ENCODE results near the gene KLHL29.

The KLHL29 gene

DNA sequence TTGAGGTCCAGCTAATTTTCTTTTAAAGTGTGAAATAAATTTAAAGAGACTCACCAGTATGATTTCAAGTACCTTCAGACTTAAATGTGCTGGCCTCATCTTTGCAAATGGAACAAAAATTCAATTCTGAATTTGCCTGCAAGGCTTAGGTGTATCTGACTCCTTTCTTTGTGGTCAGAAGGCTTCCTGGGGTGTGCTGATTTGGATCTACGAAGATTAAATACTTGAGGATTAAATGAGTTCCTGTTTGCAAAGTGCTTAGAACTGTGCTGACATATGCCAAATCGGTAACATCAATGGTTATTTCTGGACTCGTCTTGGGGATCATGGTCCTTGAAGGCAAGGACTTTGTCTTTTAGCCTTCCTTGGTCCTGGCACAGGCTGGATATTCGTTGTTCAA is 9.7 kb downstream of the KLHL29 start:
- no peak for DNase-seq (ENCODE audit: low read depth in 2 of 2)

DNA sequence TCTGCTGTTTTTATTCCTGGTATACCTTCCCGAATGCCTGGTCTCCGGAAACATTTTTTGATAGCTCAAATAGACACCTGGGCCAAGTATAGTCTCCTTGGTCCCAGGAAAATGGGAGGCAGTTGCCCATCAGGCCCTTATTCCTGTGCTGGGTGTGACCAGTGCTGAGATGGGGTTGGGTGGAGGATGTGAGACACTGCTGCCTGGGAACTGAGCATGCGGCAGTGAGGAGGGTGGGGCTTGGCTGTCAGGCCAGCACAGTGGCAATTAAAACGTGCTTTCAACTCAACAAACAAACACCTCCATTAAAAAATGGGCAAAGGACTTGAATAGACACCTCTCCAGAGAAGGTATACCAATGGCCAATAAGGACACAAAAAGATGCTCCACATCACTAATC is 12.5 kb downstream of the KLHL29 start:
- DNase-seq (ENCODE audit: low read depth in 2 of 2), result no peak

DNA sequence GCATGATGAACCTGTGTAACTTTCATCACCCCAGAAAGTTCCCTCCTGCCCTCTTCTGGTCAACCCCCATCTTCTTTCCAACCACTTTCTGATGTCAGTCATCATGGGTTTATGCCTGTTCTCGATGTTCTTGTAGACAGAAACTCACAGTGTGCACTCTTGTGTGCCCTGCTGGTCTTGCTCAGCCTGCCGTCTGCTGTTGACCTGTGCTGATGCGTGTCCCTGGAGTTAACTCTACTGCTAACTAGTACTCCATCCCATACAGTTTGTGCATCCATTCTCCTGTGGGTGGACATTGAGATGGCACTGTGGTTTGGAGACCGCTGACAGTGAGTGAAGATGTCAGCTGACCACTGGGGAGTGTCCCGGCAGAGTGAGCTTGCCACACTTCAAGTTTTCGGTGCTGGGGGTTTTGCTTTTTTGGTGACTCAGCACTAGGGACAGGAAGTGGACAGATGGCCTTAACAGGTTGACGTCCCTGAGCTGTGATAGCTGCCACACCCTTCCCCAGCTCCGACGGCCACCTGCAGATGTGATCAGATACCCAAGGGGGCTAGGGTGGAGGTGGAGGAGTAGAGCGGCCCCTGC is 14.8 kb downstream of the KLHL29 start:
- DNase-seq (ENCODE audit: low read depth in 2 of 2), result no peak

DNA sequence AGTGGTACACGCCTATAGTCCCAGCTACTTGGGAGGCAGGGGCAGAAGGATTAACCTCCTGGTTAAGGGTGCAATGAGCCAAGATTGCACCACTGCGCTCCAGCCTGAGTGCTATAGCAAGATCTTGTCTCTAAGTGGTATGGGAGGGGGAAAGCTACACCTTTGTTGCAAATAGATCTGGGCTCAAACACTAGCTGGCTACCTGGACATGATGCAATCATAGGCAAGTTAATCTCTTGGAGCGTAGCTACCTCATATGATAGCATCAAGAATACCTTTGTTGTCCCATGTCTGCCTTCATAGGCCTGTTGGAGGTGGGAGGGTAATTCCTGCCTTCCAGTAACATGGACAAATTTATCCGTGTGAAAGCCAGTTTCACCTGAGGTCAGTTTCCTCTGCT is 15.7 kb downstream of the KLHL29 start:
- DNase-seq (ENCODE audit: low read depth in 2 of 2), result no peak

DNA sequence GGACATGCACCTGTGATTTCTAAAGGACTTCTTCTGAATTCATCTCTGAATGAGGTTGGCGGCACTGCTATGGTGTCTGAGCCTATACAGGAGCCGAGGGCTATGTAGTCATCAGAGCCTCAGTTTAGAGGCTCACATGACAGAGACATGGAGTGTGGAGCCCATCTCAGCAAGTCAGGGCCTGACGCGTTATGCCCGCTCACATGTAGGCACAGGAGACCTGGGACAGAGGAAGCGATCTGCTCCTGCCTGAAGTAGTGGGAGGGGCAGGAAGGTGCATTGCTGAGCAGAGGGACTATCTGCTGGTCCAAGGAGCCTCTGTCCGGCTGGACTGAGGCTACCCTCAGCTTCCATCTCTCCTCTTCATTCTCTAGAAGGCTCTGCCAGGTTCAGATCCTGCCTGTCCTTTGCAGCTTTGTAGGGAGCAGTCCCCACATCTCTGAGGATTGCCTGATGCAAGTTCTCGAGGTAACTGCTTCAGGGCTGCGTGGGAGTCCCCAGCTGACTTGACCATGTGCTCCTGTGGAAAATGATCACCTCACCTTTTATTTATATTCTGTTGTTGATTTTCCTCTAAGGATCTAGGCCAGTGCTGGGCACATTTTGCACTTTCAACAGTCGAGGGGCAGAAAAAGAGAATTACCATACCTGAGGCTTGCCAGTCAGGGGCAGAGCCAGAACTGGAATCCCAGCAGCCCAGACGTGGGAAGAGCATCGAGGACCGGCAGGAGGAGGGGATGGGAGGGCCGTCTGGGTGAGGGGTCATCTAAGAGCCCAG is 16.6 kb downstream of the KLHL29 start:
- DNase-seq (ENCODE audit: low read depth in 2 of 2), result no peak

DNA sequence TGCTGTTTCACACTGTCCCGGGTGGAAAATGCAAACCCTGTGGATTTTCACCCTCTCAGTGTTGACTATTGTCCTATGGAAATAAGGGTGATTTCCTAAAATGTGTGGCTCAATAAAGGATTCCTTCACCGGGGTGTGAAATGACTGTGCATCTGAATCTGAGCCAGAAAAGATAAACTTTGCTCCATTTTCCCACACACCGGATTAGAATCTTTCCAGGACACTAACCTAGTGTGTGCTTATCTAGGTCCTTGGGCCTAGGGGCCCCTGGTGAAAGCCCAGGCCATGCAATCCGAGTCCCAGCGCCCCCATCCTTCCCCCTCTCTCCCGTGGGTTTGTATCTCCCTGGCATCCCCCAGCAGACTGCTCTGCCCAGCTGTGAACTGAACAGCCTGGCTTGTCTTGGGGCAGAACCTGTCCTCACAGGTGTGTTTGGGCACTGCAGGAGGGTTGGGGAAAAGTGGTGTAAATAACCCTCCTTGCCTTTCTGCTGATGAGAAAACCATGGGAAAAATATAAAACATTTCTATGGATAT is 17.3 kb downstream of the KLHL29 start:
- DNase-seq (ENCODE audit: low read depth in 2 of 2), result no peak

DNA sequence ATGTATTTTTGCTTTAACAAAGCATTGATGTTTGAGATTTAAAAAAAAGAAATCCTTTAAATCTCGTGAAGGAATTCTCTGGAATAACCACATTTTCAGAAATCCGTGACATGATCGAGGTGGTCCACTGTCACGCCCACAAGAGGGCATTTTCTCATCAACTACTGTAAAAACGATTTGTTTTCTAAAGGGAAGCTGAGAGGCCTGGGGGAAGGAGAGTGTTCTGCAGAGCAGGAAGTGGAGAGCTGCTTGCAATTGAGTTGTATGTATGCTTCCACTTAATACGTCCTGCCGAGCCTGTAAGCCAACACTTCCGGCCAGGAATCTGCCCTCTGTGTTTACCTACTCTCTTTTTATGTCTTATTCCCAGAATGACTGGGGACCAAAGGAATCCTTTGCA is 19.4 kb downstream of the KLHL29 start:
- DNase-seq (ENCODE audit: low read depth in 2 of 2), result no peak

DNA sequence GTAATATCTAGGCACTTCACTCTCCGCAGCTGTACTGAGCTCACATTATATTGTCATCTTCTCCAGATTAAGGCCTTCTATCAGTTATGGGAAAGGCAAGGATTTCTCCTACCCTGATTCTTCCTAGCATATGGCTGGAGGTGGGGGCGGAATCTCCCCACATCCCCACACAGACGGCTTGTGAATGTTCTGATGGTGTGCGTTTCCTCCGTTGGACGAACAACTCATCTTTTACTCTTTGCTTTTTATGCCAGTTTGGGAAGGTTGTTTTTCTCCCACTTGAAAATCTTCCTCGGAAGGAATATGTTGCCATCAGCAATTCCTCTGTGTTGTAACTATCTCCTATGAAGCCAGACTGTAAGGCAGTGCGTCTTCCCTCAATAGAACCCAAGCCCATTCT is 24.3 kb downstream of the KLHL29 start:
- no peak for DNase-seq (ENCODE audit: low read depth in 2 of 2)

DNA sequence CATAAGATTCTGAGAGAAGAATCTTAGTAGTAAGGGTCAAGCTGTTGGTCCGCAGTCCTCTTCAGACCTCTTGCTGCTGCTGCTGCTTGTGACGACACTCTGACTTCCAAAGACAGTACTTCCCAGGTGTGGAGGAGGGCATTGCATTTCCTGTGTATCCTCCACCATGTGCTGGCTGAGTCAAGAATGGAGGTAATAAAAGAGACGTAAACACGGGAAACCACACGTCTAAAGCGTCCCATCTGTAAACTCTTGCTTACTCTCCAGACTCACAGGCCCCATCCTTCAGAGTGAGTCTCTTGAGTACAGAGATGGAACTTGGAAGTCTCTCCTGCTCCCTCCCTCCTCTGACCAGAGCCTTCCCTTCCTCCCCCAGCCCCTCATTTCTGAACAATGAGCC is 25.6 kb downstream of the KLHL29 start:
- no peak for DNase-seq (ENCODE audit: low read depth in 2 of 2)

DNA sequence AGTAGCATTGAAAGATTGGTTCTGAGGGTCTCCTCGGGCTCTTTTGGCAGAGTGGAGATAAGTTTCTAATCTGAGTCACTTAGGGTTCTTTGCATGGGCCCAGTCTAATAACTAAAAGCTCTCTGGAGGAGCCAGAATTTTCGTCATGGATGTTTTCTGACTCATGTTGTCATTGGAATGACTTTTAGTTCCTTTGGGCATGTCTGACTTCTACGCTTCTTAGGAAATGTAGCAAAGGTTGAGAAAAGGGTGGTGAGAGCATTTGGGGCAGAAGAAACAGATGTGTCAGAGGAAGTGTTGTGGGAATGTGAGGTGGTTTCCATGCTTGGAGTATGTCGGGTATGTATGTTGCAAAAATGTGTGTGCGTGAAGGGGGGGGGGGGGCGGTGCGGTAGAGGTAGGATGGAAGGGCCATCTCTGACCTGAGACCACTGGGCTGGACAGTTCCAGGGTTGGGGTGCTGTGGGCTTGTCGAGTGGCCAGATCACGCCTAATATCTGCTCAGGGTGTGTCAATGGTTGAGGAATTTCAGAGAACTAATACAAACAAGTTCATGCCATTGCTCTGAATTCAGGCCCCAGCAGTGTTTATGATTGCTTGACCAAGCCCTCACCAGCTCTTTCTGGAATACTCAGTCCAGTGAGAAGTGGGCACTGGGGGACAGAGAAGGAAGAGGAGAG is 26.9 kb downstream of the KLHL29 start:
- no peak for DNase-seq (ENCODE audit: low read depth in 2 of 2)

DNA sequence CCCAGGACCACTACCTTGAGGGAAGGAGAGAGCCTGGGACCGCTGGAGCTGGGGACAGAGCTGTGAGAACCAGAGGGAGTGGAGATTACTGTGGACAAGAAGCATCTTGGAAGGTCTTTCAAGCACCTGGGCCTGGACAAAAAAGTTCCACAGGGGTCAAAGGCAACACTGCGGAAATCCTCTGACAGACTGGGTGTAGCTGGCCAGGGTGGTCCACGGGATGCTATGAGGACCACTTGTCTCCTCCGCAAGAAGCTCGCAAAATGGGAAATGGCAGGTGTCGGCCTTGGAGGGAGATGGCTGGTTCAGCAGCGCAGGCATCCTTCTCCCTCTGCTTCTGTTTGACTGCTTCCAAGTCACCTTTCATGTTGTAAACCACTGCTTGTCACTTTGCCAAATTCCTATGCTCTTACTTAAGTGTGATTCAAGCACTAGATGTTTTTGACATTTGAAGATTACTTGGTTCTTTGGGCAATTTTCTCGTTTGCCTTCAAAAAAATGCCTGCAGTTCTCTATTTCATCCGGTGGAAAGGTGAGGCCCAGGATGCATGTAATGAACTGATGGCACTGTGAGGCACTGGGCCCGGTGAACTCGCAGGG is 27.7 kb downstream of the KLHL29 start:
- DNase-seq (ENCODE audit: low read depth in 2 of 2), result no peak

DNA sequence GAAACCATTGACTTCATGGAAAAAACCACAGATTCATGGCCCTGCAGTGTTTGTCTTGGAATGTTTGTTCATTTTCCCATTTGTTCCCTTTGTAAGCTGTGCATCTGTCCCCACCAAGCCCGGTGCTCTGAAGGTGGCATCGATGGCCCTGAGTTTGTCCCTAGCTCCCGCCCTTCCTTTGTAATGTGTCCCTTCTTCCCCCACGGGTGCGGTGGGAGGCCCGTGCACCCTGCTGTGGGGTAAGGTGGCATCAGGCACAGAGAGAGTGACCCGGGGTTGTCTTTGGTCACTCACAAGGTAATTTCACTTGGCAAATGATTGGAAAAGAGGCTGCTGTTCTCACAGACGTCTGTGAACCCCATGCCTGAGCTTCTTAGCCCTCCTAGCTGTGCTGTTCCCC is 28.7 kb downstream of the KLHL29 start:
- DNase-seq (ENCODE audit: low read depth in 2 of 2), result no peak

DNA sequence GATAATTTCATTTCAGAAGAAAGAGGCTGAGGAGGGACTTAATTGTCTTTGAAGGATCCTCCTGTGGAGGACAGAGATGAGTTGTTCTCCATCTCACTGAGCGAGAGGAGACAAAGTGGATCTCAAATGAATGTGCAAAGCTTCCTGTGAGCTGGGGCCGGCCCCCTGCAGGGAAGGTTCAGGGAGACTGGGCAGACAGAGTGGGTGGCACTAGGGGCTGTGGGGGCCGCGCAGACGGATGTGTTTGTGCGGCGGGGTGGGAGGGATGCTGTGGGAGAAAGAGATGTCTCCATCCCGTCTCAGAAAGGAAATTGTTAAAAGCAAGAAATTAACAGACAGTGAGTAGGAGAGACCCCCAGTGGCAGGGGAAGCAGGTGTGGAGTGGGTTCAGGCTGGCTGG is 29.1 kb downstream of the KLHL29 start:
- no peak for DNase-seq (ENCODE audit: low read depth in 2 of 2)

DNA sequence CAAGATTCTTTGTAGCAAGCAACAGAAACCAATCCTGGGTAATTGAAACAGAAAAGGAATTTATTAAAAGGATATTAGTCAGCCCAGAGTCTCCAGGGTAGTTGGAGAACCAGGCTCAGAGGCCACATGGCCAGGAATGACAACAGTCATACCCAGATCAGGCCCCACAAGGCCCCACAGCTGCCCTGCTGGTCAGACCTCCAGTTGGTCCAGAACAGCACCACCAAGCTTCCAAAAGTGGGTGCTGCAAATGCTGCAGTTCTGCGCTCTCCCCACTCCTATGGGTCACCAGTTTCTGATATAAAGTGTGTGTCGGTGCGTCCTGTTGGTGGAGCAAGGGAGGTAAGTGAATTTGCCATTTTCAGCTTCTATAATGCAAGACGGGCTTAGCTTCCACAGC is 29.9 kb downstream of the KLHL29 start:
- no peak for DNase-seq (ENCODE audit: low read depth in 2 of 2)

DNA sequence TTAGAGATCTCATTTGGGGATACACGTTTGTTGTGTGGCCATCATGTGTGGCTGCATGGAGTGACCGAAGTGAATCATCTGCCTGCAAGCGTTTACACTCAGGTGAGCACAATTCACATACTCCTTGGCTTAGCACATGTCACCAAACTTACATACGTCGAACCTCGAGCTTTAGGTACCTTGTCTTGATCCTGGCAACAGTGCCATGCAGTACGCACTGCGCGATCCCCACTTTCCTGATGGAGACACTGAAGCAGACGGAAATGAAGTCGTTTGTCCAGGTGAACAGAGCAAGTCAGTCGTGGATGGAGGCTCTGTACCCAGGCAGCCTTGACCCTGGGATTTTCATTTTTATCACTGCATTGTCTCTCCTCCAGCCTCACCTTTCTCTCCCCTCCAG is 32.3 kb downstream of the KLHL29 start:
- no peak for DNase-seq (ENCODE audit: low read depth in 2 of 2)

DNA sequence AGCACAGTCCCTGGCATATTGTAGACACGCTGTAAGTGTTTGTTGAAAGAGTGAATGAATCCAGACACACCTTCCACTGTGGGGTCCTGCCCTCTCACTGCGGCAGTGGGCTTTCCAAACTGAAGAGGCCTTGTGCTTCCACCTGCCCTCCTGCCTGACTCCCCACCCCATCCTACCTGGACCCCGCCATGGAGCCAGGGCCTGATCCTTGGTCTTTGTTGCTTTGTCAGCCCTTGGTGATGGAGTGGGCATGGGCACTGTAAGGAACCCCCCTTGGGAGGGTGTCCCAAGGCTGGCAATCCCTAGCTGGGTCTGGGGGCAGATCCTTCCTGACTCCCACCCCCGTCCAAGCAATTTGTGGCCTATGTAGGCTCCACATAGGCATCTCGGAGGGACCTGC is 33.1 kb downstream of the KLHL29 start:
- no peak for DNase-seq (ENCODE audit: low read depth in 2 of 2)

DNA sequence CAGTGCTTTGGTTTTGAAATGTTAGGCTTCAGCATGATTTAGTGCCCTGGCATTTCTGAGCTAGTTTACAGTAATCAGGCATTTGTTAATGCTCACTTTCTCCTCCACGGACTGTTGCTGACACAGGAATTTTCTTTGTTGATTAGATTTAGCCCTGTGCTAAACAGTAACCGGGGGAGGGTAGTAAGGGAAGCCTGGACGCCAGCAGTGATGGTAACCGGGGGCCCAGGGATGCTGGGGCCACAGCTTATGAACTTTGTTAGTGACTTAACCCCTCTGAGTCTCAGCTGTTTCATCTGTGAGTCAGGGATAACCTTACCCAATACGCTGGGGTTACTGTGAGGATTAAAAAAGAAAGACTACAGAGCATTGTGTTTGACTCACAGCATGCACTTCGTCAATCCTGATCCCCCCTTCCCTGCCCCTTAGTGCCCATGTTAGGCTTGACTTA is 33.5 kb downstream of the KLHL29 start:
- DNase-seq (ENCODE audit: low read depth in 2 of 2), result no peak

DNA sequence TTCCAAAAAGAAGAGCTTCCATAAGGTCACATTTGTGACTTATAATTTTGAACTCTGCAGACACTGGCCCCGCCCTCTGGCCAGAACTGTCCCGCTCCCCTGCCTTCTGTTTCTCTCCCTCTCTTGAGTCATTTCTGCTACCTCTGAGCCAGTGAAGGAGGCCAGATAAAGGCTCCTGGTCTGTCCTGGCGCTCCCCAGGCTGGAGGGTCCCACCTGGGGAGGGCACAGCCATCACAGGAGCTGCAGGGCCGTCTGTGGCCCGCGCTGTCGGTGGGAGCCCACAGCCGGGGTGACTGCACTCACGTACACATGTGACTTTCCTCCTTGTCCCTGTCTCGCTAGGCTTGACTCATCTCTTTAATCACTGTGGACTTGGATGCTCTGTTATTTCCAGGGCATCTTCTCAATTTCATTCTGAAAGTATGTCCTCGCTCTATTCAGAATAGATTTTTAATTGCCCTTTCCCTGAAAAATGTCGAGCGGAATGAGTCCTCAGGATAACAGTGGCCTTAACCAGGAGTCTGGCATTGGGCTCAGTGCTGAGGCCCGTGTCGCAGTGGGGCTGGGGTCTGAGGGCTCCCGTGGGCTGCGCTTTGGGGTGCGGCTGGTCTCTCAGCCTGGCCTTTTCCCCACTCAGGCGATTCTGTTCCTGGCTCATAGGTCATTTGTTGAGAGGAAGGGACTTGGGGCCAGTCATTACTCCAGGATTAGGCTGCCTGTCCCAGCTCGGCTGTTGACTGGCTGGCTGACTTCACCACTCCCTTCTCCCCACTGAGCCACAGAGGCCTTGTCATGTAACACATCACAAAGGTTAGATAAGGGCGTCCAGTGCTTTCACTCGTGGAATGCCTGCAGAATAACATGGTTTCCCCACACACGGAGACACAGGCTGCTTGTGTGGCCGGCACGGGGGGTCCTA is 34.5 kb downstream of the KLHL29 start:
- no peak for DNase-seq (ENCODE audit: low read depth in 2 of 2)

DNA sequence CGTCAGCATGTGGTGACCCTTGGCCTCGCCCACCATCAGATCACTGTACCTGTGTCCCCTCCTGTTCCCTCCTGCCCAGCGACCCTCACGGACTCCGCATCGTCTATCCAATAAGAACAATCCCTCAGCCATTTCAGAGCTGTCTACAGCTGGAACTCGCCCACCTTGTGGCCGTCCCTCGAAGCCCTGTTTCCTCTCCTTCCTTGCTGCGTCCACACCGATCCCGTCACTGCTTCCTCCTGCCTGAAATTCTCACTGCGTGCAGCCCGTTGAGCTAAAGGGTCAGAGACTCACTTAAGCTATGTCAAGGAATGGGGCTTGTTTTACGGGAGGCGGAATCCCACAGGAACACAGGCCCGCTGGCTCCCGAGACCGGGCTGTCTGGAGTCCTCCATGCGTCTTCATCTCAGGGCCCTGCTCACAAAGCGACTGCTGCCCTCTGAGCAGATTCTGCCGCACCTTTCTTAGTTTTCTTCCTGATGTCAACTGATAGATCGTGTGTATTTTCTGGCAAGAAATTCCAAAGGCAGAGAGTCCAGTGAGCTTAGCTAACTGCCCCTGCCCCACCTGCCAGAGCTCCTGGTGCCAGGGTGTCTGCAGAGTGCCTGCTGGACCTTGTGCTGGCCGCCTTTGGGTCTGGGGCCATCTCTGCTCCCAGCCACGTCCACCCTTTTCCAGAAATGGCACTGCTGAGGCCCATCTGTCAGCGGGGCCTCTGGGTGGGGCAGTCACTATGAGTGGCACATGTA is 35.3 kb downstream of the KLHL29 start:
- DNase-seq (ENCODE audit: low read depth in 2 of 2), result no peak

DNA sequence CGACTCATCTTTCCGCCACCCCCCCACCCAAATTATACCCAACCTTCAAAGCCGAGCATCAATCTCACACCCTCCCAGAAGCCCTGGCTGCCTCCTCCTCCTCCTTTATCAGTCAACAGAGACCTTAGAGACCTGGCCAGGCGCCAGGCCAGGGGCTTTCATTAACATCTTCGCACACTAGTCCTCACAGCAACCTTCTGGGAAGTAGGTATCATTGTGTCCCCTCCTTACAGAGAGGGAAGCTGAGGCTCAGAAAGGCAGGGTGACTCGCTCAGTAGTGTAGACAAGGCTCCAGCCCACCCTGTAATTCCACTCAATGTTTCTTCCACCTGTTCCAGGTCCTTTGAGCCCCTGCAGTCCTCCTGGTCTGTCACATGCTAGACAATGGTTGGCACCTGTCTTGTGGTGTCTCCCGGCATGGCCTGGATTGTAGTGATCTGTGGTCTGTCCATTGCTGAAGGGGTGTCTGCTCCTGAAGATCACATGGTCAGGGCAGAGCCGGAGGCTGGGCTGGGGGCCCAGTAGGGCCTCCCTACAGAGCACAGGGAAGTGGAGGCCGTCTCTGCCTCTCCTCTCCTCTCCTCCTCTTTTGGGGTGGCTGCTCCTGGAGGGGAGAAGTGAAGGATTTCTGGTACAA is 36.0 kb downstream of the KLHL29 start:
- DNase-seq (ENCODE audit: low read depth in 2 of 2), result no peak
